Medulla oblongata (tissue), 1 donor: Measurements from ENCODE around the gene KPNA4.
"Not testable (repeated sequence)": the region's sequence is repeated elsewhere in the genome, so short reads cannot be mapped to it uniquely, and the experiment has no call there.

ENCODE experiments used
- DNase-seq: peaks from one replicate; pipeline ENCODE4 v3.0.0-alpha.2; 2015; ENCODE audit errors: extremely low spot score

The KPNA4 gene

GRCh38 chr3:160486459-160486869, 78.9 kb downstream of the KPNA4 start:
- peak; percentile 61 for DNase-seq

GRCh38 chr3:160482796-160483195, 82.6 kb downstream of the KPNA4 start:
- DNase-seq: no peak

GRCh38 chr3:160481856-160482255, 83.5 kb downstream of the KPNA4 start:
- DNase-seq: no peak

GRCh38 chr3:160480931-160481330, 84.4 kb downstream of the KPNA4 start:
- no peak for DNase-seq

- no peak for DNase-seq
Observed at GRCh38 chr3:160479376-160479775, 86.0 kb downstream of the KPNA4 start.

GRCh38 chr3:160478338-160478737, 87.0 kb downstream of the KPNA4 start:
- DNase-seq: no peak

GRCh38 chr3:160477750-160478149, 87.6 kb downstream of the KPNA4 start:
- no peak for DNase-seq

GRCh38 chr3:160475884-160476283, 89.5 kb downstream of the KPNA4 start:
- DNase-seq: no peak

- DNase-seq: no peak
Observed at GRCh38 chr3:160475153-160475552, 90.2 kb downstream of the KPNA4 start.

GRCh38 chr3:160474416-160474838, 90.9 kb downstream of the KPNA4 start:
- no peak for DNase-seq

- no peak for DNase-seq
Observed at GRCh38 chr3:160473978-160474377, 91.4 kb downstream of the KPNA4 start.

- DNase-seq: no peak
Observed at GRCh38 chr3:160473221-160473620, 92.2 kb downstream of the KPNA4 start.

- no peak for DNase-seq
Observed at GRCh38 chr3:160472344-160472743, 93.0 kb downstream of the KPNA4 start.

GRCh38 chr3:160471892-160472291, 93.5 kb downstream of the KPNA4 start:
- DNase-seq: no peak

- DNase-seq: no peak
Observed at GRCh38 chr3:160470181-160470580, 95.2 kb downstream of the KPNA4 start.

GRCh38 chr3:160464971-160465370, 100.4 kb downstream of the KPNA4 start:
- DNase-seq: no peak

GRCh38 chr3:160464321-160464720, 101.0 kb downstream of the KPNA4 start:
- DNase-seq: peak; percentile 93

GRCh38 chr3:160460033-160460432, 105.3 kb downstream of the KPNA4 start:
- DNase-seq: no peak

GRCh38 chr3:160459450-160459970, 105.9 kb downstream of the KPNA4 start:
- DNase-seq: no peak

- DNase-seq: no peak
Observed at GRCh38 chr3:160458151-160458550, 107.2 kb downstream of the KPNA4 start.

GRCh38 chr3:160455846-160456245, 109.5 kb downstream of the KPNA4 start:
- DNase-seq: no peak

GRCh38 chr3:160454995-160455394, 110.4 kb downstream of the KPNA4 start:
- DNase-seq: no peak

- not testable (repeated sequence) for DNase-seq
Observed at GRCh38 chr3:160452251-160452650, 113.1 kb downstream of the KPNA4 start.

- no peak for DNase-seq
Observed at GRCh38 chr3:160451602-160452001, 113.8 kb downstream of the KPNA4 start.
